ENCODE data around the gene PDE8A.
"Not testable (repeated sequence)": the region's sequence is repeated elsewhere in the genome, so short reads cannot be mapped to it uniquely, and the experiment has no call there.

Gene PDE8A

DNA sequence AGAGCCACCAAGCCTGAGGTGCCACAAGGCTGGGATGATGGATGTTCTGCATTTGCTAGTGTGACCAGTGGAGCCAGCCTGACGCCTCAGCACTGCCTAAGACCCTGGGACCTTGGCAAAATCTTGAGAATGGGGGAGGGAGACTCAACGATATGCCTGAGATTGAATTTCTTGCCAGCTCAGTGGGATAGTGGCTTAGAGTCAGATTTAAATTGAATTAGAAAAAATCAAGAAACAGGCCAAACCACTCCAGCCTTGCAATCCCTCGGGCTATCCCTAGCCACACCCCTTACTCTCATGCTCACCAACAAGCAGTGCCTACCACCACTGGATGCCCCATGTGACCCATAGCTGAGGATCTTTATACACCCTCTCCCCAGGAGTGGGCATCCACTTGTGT lies 18.7 kb upstream of the PDE8A start:
- no peak for FAIRE-seq

DNA sequence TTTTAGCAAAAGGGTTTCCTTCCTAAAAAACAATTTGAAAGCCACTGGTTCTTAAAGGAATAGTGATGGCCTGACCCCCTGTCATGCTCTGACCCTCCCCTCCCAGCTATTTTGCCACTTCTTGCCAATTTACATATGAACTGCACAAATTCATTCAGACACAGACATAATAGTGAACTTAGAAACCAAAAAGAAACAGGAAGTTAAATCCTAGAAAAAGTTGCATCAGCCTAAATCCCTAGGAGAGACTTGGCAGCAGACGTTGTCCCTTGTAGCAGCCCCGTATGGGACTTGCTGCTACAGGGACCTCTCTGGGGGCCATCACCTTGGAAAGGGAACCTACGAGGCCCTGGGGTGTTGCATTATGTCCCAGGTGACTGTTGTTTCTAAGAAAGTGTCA lies 14.3 kb upstream of the PDE8A start:
- FAIRE-seq, result no peak

DNA sequence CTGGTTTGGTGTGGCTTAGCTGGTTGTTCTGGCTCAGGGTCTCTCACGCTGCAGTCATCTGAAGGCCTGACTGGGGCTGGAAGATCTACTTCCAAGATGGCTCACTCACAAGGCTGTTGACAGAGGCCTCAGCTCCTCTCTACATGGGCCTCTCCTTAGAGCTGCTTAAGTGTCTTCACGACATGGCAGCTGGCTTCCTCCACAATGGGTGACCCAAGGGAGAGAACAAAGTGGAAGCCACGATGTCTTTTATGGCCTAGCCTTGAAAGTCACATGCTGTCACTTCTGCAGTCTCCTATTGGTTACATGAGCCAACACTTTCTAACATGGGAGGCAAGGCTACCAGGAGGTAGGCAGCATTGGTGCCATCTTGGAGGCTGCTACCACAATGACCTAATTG lies 13.4 kb upstream of the PDE8A start:
- FAIRE-seq, result no peak

DNA sequence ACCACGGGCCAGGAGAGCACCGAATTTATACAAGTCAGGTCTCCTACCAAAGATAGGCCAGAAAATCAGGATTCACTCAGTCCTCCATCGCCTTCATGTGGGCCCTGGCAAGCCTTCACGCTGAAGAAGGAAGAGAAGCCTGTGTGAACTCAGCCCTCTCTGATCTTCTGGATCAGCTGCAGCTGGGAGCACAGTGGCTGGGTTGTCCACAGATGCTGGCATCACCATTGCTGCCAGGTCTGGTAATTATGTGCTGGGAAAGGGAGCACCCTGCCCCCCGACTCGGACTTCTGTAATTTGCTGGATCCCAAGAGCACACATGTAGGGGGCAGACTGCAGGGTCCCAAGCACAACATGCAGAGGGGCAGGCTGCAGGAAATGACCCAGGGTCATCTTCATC lies 12.4 kb upstream of the PDE8A start:
- no peak for FAIRE-seq

DNA sequence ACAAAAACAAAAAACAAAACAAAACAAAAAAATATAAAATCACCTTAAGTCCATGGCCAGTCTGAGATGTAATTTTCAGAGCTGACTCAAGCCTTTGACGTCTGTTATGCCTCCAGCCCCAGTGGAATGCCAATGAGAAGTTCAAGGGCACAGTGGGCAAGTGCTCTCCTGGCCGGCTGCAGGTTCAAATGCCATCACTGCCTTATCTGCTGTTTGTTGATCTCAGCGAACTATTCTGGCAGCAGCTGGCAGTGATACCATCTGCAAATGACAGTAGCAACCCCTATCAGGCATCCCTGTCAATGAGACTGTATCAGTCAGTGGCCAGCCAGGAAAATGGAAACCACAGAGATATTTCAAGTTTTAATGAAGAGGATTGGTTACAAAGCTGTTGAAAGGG lies 10.8 kb upstream of the PDE8A start:
- no peak for FAIRE-seq

DNA sequence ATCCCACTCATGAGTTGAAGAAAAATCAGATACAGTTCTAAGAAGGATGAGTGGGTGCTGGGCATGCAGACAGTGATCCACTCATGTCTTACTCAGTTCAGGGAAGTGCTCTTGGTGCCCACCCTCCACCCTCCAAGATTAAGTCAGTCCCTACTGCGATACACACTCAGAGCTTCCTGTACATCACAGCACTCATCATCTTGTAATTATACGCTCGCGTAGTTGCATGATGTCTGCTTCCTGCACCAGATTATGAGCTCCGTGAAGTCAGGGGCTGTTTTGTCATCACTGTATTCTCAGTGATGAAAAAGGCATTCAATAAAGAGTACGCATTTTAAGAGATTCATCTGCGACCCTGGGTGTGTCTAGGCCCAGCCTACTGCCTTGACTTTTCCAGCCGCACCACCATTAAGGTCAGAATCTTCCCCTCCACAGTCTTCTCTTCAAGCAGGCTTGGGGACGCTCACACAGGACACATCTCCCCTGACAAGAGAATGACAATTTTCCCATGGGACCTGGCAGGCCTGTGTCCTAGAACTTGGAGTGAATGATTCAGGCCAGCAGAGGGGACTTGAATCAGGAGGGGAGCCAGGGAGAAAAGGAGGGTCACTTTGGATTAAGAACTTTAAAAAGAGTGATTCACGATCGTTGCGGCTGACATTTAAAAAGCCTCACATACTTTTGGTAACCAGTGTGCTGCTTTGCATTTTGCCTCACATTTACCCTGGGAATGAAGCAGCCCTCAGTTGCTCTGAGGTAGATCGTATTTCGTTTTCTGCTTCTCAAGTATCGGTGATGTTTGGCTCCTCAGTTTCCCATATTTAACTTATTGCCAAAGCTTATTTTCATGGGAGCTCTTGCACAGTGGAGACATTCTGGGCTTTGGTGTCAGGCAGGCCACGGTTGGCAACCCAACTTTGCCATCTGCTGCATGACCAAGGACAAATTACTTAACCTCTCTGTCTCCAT lies 7.9 kb upstream of the PDE8A start:
- no peak for FAIRE-seq

DNA sequence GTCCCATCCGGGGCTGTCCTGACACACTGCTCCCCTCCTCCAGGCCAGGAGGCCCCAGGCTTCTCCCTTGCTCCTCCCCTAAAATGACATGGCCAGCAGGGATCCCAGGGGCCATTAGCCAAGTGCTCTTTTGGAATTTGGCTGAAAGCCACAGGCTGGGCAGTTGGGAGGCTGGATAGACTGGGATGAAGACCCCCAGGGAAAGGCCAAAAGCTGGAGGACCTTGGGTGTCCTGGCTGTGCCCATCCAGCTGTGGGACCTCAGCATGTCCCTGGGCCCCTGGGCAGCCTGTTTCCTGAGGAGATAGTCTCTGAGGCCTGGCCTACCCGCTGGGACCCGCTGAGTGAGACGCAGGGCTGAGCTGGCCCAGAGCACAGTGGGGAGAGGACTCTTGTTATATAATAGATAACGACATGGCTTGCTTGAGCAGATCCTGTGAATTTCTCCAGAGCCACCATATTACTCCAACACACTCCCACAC lies 5.7 kb upstream of the PDE8A start:
- no peak for FAIRE-seq

DNA sequence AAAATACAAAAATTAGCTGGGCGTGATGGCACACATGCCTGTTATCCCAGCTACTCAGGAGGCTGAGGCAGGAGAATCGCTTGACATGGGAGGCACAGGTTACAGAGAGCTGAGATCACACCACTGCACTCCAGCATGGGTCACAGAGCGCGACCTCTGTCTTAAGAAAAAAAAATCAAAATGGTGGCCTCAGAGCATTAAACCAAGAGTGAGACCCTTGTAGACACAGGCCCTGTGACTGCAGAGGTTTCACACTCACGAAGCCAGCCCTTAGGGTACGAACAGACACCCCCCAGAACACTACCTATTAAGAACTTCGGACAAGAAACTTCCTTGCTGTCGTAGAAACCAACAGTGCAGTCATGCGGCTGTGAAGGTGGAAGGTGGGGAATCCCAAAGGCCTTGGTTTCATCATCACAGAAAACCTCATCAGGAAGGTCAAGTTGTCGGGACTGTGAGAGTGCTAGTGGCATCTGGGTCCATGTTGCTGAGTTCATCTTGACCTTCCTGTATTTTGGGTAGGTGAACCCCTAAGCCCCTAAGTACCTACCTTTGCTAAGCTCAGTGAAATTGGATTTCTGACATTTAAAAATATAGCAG lies 4.8 kb upstream of the PDE8A start:
- FAIRE-seq, result no peak

DNA sequence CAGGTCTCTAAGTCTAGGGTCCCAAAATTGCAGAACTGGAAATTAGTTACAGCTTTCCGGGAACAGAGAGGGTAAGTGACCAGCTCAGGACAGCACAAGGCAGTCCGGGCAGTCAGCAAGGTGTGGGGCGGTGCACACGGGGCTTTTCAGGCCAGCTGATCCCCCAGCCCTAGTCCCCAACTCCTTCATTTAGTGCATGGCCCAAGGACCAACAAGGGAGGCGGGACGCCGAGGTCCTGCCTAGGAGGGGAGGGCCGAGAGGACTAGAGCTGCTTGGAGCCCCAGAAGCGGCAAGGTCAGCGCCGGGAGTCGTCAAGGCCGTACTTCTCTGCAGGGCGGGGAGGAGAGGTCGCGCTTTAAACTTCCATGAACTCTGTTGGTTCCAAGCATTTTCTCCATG lies 2.0 kb upstream of the PDE8A start:
- FAIRE-seq, result no peak

DNA sequence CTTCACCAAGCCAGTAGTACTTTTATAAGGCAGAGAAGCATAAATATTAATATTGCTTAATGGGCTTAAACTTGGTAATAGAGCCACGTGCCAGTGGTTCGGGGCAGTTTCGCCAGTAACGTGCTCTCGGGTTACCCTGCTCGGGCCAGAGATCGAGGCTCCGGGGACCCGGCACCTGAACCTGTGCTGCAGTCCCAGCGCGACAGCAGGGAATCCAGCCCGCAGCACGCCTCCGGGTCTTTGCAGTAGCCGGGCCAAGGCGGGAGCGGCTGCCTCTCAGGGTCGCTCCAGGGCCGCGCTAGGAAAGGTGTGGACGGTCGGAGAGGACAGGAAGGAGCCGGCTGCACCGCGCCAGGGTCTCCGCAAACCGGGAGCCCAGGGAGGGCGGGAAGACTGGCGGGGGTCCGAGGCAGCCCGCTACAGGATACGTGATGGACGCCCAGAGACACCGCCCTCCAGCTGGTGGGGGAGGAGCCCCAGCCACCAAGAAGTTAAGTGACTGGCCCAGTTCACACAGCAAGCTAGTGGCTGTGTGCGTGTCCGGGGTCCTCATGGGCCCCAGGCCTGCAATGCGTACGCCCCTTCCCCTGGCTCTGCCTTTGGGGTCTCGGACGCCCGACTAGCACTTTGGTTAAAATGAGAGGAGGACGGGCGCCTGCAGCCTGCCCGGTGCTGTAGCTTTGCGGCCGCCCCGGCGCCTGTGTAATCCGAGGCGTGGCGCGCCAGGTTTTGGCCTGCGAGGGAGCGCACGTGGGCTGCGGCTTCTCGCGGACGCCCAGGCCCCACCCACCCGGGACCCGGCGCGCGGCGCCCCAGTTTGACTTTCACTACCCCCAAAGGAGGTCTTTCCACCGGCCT lies 1.2 kb upstream of the PDE8A start:
- no peak for FAIRE-seq

DNA sequence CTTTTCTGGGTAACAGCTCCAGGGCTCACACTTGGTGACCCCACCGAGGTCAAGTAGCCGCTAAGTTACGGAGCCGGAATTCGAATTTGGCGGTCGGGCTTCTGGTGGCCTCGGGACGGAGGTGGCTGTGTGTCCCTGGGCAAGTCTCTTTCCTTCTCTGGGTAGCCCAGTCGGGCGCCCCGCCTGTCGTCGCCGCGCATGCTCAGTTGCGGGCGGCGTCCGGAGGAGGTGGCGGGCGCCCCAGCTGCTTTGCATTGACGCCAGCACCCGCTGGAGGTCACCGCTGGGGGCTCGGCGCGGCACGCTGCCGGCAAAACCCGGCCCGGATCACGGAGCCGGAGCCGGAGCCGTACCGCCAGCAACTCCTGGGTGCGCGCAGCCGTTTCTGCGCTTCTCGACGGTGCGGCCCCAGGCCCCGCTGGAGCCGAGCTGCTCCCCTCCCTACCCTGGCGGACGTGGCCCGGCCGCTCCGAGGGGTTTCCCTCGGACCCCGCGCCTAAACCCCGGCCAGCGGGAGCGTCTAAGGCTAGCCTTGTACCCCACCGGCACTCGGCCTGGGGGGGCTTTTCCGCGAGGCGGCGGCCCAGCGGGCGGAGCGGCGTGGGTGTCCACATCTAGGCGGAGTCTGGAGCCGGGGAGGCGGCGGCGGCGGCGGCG lies 474 bp upstream of the PDE8A start:
- no peak for FAIRE-seq

DNA sequence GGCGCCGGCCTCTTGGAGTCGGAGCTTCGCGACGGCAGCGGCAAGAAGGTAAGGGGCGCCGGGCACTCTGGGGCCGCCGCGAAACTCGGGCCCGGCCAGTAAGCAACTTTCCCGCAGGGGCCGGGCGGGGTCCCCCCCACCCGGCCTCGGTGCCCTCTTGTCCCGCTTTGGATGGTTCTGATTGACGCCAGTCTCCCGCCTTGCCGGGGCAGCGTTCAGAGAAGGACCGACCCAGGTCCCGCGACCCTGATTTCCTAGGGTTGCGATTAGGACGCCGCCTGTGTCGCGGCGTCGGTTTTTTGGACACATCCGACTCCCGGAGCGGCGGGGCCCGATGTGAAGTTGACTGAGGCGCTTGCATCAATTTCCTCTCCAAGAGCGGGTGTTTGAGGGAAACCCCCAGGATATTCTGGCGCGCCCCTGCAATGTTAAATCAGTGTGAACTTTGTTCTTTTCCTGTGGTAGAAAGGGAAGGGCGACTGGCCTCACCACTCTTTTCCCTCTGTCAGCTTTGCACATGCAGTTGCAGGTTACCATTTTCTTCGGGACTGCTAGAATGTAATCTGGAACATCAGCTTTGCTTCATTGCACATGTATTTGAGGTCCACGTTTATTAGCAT lies 755 bp downstream of the PDE8A start:
- no peak for FAIRE-seq

DNA sequence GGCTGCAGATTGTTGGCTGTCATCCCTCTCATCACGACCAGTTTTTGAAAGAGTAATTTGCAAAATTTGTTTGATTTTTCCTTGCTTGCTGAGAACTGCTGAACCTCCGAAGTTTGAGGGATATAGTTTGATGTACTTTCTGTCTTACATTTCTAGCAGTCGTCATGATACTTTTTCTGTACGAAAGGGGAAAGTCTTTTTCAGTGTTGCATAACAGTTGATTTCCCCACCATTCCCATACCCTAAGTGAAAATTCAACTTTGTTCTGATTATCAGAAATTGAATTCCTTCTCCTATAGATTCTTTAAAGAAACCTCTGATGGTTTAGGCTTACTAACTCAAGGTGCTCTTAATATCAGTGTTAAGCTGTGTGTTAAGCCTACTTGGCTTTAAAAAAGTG lies 1.6 kb downstream of the PDE8A start:
- FAIRE-seq, result no peak

DNA sequence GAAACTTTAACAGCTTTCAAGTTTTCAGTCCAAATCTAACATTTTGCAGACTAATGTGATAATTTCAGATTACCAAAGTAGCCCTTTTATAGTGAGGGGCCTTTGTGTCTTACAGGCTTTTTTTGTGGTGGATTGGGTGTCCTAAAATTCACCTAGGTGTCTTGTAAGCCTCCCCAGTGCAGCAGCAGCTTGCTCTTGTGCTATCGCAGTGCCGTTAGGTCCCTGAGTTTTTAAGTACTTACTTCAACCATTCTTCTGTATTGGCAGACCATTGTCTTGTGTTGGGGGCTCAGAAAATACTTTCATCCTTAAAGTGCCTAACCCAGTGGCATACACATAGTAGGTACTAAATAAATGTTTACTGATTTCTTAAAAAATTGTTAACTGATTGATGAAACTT lies 2.1 kb downstream of the PDE8A start:
- FAIRE-seq, result no peak

DNA sequence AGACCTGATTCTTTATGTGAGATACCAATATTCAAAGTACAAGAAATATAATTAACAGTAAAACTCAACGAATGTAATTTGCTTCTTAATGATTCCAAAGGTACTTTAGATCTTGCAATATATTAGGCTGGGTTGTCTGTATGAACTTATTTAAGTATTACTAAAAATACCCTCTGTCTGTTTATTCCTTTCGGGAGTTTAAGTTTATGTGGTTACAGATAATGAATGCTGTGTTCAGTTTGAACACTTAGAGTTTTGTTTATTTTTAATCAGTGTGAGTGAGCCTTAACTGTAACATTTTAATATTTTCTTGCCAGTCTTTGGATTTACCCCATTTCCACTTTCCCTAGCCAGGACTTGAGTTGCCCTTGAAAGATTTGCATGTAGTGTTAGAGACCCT lies 3.5 kb downstream of the PDE8A start:
- FAIRE-seq, result no peak

DNA sequence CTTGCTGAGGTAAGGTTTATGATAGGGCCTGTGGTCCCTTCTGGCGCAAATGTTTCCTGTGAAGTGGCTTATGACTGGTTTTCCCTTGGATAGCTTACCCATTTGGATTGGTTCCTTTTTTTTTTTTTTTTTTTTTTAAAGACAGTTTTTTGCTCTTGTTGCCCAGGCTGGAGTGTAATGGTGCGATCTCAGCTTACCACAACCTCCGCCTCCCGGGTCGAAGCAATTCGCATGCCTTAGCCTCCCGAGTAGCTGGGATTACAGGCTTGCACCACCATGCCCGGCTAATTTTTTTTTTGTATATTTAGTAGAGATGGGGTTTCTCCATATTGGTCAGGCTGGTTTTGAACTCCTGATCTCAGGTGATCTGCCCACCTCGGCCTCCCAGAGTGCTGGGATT lies 5.7 kb downstream of the PDE8A start:
- FAIRE-seq, result not testable (repeated sequence)

DNA sequence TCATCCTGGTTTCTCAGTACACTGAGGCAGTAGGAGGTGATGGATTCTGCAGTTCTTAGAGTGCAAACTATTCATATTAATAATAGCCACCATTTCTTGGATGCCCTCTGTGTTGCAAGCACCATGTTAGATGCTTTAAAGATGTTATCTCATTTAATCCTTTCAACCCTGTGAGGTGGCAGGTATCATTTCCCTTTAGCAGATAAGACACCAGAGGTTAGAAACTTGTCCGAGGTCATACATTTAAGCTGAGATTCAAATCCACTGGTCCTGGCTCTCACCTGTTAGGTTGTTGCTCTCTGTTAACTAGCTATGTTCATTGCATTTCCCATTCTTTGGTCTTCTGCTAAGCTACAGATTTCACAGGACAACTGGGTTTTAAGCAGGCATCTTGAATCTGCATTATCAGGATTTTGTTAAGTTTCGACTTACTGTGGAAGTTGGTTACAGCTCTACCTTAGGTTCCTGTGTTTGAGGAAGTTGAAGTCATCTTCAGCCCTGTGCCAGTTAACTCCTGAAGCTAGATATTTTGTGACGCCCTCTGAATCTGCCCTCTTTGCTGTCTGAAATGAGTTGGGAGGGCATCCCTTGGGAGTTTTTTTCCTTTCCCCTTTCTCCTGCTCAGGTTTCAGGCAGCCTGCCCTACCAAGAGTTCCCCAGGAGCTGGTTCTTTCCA lies 6.4 kb downstream of the PDE8A start:
- no peak for FAIRE-seq

DNA sequence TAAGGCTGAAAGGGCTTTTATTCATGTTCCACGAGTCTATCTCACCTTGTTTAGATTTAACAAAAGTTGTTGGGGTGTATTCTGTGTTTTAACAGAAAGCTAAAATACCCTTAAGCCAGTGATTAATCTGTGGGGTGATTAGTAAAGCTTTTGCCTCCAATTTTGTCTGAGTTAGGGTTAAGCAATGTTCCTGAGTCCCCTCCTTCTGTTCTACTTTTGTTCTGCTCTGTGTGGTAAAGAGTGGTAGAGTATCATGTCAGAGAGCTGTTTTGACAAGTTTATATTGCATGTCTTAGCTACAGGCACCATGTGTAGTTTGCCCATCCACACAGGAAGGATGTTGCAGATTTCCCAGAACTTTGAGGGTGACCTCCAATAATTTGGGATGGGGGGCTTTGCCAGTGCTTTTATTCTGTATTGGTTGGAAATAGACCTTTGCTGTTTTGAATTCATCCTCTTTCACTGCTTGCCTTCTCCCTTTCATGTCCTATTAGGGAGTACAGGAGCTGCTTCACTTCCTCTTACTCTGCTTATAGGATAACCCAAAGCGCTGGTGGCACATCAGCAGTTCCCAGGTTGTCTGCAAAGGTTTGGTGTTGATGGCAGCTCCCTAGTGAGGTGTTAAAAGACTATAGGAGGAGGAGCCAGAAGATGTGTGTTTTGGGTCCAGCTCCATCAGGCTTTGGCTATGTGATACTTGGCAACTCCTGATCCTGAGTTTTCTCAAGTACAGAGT lies 7.4 kb downstream of the PDE8A start:
- FAIRE-seq, result no peak

DNA sequence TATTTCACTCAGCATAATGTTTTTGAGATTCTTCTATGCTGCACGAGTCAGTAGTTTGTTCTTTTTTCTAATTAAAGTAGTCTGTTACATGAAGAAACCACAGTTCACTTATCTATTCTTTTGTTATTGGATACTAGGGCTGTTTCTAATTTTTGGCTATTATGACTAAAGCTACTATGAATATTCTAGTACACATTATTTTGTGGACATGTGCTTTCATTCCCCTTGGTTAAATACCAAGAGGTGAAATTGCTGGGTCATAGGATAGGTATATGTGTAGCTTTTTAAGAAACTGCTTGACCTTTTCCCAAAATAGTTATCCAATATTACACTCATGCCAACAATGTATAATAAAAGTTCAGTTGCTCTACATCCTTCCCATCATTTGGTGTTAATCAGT lies 8.9 kb downstream of the PDE8A start:
- no peak for FAIRE-seq

DNA sequence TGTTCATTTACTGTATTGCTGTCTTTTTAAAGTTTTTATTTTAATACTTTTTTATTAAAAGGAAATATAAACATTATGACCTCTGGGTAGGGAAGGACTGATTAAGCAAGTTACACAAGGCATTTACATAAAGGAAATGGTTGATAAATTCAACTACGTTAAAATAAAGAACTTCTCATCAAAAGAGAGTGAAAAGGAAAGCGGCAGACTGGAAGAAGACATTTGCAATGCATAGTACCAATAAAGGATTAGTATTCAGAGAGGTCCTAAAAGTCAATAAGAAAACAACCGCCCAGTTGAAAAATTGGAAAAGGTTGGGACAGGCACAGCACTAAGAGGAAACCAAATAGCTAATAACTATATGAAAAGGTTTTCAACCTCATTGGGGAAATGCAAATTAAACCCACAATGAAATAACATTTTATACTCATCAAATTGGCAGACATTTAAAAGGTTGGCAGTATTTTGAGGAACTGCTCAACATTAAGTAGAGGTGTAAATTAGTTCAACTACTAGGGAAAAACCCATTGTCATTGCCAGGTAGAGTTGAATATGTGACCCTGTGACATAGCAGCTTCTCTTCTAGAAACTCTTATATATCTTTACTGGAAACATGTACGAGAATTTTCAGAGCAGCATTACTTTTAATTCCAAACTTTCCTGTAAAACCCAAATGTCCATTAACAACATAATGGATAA lies 9.5 kb downstream of the PDE8A start:
- FAIRE-seq, result no peak
